Testis (tissue), 5 donors: Measurements from ENCODE around the gene LRP1B. TPM values are rescaled to one million over a fixed set of nuclear protein-coding genes. Genes with fewer than 3 reads are reported as not detected.

Experiments used
- DNase-seq: peaks from one replicate; pipeline ENCODE4 v3.0.0-alpha.2; 2019
- H3K27ac ChIP-seq, 2 donors: fragments of 200-600 bp; sonication (generic); one replicate each; pipeline ENCODE4 v1.5.1; 2019
- H3K27me3 ChIP-seq: fragments of 200-600 bp; sonication (generic); one replicate; pipeline ENCODE4 v1.5.1; 2019
- H3K36me3 ChIP-seq: fragments of 200-600 bp; sonication (generic); one replicate; pipeline ENCODE4 v1.5.1; 2017; ENCODE audit warnings: low read depth; ENCODE audit errors: missing control alignments
- H3K4me1 ChIP-seq: fragments of 200-600 bp; sonication (generic); one replicate; pipeline ENCODE4 v1.5.1; 2019
- H3K4me3 ChIP-seq, 2 donors: fragments of 200-600 bp; sonication (generic); one replicate each; pipeline ENCODE4 v1.5.1; 2017 to 2019
- H3K9me3 ChIP-seq: fragments of 200-600 bp; sonication (generic); one replicate; pipeline ENCODE4 v1.5.1; 2017
- CTCF ChIP-seq, 3 experiments: fragments of 450-650 bp in 2 of 3; fragments of 200-600 bp in 1 of 3; sonication (generic) in 1 of 3; IDR thresholded peaks; one replicate each; pipeline ENCODE4 v1.5.1; 2016 to 2019; ENCODE audit warnings: antibody characterized with exemption in 3 of 3, mild to moderate bottlenecking in 2 of 3, moderate library complexity in 1 of 3
- POLR2A ChIP-seq: fragments of 450-650 bp; IDR thresholded peaks from one replicate; pipeline ENCODE4 v1.6.1; 2017; ENCODE audit warnings: antibody characterized with exemption, mild to moderate bottlenecking, moderate library complexity
- whole genome bisulfite sequencing, 2 donors: methylation state at CpG; one replicate each; pipeline ENCODE4 v1.1.5; 2018; 5-methylcytosine and 5-hydroxymethylcytosine counted together
- intact Hi-C: fragments of 100-400 bp; cut with DNase I; formaldehyde crosslinking; loops from one replicate; pipeline ENCODE4 v1.15.1; 2023; ENCODE audit warnings: low total_unique reads
- long read RNA-seq, 2 donors: transcript quantifications; one replicate each; lab custom pipeline, GENCODE V29; 2026
- polyA plus RNA-seq: library from polyadenylated mRNA; stranded (reverse); fragments of 350-450 nt; fragmentation: Illumina TruSeq; extraction: RNeasy Lipid Tissue Mini Kit (QIAGEN cat#74804); gene quantifications from one replicate; pipeline ENCODE4 v1.2.3, GENCODE V29; 2014; ENCODE audit warnings: low read depth, low replicate concordance; ENCODE audit not compliant: insufficient read depth
- total RNA-seq, 2 donors: library from RNA; depleted of rRNA; stranded (reverse); fragments of >200 nt; gene quantifications; one replicate each; pipeline ENCODE4 v1.2.3, GENCODE V29; 2016

LRP1B gene
- total RNA-seq (1 to 10 TPM in 1 of 2 donors, under 1 TPM in 1; 0.79 to 1.9 TPM), polyA plus RNA-seq (0.84 TPM)
- long read RNA-seq, donor 1: 0 reads
- long read RNA-seq, donor 2: 0 reads

GRCh38 chr2:142131010-142131669, at the start of gene LRP1B:
TSS of gene LRP1B (minus strand) at chr2:142131016. CDS start at chr2:142130729, 287 bp downstream.
- Histone ChIP-seq H3K27me3 (no peaks in the 10 kb centered on the region), H3K27ac (no peak within 1 kb of the TSS), H3K9me3 (no peaks in the 10 kb centered on the region), H3K4me1 (no peaks in the 10 kb centered on the region), H3K36me3 (no peaks in the 10 kb centered on the region), H3K4me3 (peak within 1 kb of the TSS; percentile 42 to 46)
- peak; percentile 31 for DNase-seq
- intact Hi-C loops: no loop called here
- WGBS, 2 donors: 1% methylated on average over 21 of the region's 21 CpGs
- TF ChIP-seq CTCF (IDR thresholded peaks at IDR 0.05): no peak
- TF ChIP-seq POLR2A: no peak

GRCh38 chr2:142179686-142180085, 48.9 kb upstream of the LRP1B start:
- Histone ChIP-seq H3K36me3 (no peaks in the 10 kb centered on the region), H3K27ac (no peak overlapping the region), H3K27me3 (no peaks in the 10 kb centered on the region), H3K9me3 (no peaks in the 10 kb centered on the region), H3K4me3 (no peak overlapping the region), H3K4me1 (no peaks in the 10 kb centered on the region)
- 80 to 85% methylated on average over 1 of the region's 1 CpG for WGBS, 2 donors
- TF ChIP-seq POLR2A: no peak
- no peak for TF ChIP-seq CTCF (IDR thresholded peaks at IDR 0.05)
- intact Hi-C loops: no loop called here
- no peak for DNase-seq

GRCh38 chr2:142178604-142179003, 47.8 kb upstream of the LRP1B start:
- no peaks in the 10 kb centered on the region for H3K4me1 ChIP-seq
- DNase-seq: no peak
- intact Hi-C loops: no loop called here
- no peaks in the 10 kb centered on the region for H3K36me3 ChIP-seq
- H3K4me3 ChIP-seq: no peak overlapping the region
- H3K27me3 ChIP-seq: no peaks in the 10 kb centered on the region
- TF ChIP-seq POLR2A: no peak
- no peak for TF ChIP-seq CTCF (IDR thresholded peaks at IDR 0.05)
- H3K27ac ChIP-seq: no peak overlapping the region
- H3K9me3 ChIP-seq: no peaks in the 10 kb centered on the region
- WGBS, 2 donors: 93 to 94% methylated on average over 1 of the region's 1 CpG

GRCh38 chr2:142176941-142177340, 46.1 kb upstream of the LRP1B start:
- H3K36me3 ChIP-seq: no peaks in the 10 kb centered on the region
- WGBS, 2 donors: 41 to 42% methylated on average over 1 of the region's 1 CpG
- no peak for DNase-seq
- no peak overlapping the region for H3K4me3 ChIP-seq
- intact Hi-C loops: no loop called here
- H3K9me3 ChIP-seq: no peaks in the 10 kb centered on the region
- no peaks in the 10 kb centered on the region for H3K27me3 ChIP-seq
- TF ChIP-seq POLR2A (no peak), CTCF (IDR thresholded peaks at IDR 0.05) (no peak)
- no peaks in the 10 kb centered on the region for H3K4me1 ChIP-seq
- no peak overlapping the region for H3K27ac ChIP-seq

GRCh38 chr2:142175813-142176338, 45.1 kb upstream of the LRP1B start:
- no peak for TF ChIP-seq POLR2A
- no peak for TF ChIP-seq CTCF (IDR thresholded peaks at IDR 0.05)
- H3K4me1 ChIP-seq: no peaks in the 10 kb centered on the region
- DNase-seq: no peak
- H3K27ac ChIP-seq: no peak overlapping the region
- no peaks in the 10 kb centered on the region for H3K36me3 ChIP-seq
- no peaks in the 10 kb centered on the region for H3K9me3 ChIP-seq
- H3K4me3 ChIP-seq: no peak overlapping the region
- WGBS, 2 donors: 13 to 42% methylated on average over 1 of the region's 1 CpG
- intact Hi-C loops: no loop called here
- H3K27me3 ChIP-seq: no peaks in the 10 kb centered on the region
